WERI-Rb-1 (cell line): Measurements from ENCODE around the gene GUCY1B1.

Experiments used
- DNase-seq: peaks from one replicate; pipeline ENCODE4 v3.0.0-alpha.2; 2020
- H3K27ac ChIP-seq: fragments of 250-450 bp; sonication (Bioruptor Pico); 2 replicates; pipeline ENCODE4 v1.5.1; 2020; ENCODE audit warnings: mild to moderate bottlenecking, moderate library complexity
- H3K27me3 ChIP-seq: fragments of 250-450 bp; sonication (Bioruptor Pico); 2 replicates; pipeline ENCODE4 v1.5.1; 2021; ENCODE audit warnings: mild to moderate bottlenecking, low read depth, moderate library complexity; ENCODE audit not compliant: insufficient read depth, severe bottlenecking
- H3K36me3 ChIP-seq: fragments of 250-450 bp; sonication (Bioruptor Pico); 2 replicates; pipeline ENCODE4 v1.5.1; 2020; ENCODE audit warnings: mild to moderate bottlenecking, moderate library complexity
- H3K4me3 ChIP-seq: 2 replicates; pipeline ENCODE4 v1.5.1; 2011; ENCODE audit warnings: low read depth, mild to moderate bottlenecking, control low read depth, low read length
- H3K9me3 ChIP-seq: fragments of 250-450 bp; sonication (Bioruptor Pico); 2 replicates; pipeline ENCODE4 v1.5.1; 2021; ENCODE audit warnings: mild to moderate bottlenecking, moderate library complexity; ENCODE audit not compliant: severe bottlenecking
- CTCF ChIP-seq: IDR thresholded peaks from 2 replicates; pipeline ENCODE4 v1.5.1; 2011; ENCODE audit warnings: low read depth, mild to moderate bottlenecking, control low read depth, inconsistent platforms, low read length

The GUCY1B1 gene

GRCh38 chr4:155819066-155819465, 60.2 kb downstream of the GUCY1B1 start:
- Histone ChIP-seq H3K27me3 (no peaks in the 10 kb centered on the region), H3K4me3 (no peak overlapping the region), H3K27ac (no peak overlapping the region), H3K36me3 (no peaks in the 10 kb centered on the region), H3K9me3 (no peaks in the 10 kb centered on the region)
- no peak for TF ChIP-seq CTCF
- no peak for DNase-seq

DNA sequence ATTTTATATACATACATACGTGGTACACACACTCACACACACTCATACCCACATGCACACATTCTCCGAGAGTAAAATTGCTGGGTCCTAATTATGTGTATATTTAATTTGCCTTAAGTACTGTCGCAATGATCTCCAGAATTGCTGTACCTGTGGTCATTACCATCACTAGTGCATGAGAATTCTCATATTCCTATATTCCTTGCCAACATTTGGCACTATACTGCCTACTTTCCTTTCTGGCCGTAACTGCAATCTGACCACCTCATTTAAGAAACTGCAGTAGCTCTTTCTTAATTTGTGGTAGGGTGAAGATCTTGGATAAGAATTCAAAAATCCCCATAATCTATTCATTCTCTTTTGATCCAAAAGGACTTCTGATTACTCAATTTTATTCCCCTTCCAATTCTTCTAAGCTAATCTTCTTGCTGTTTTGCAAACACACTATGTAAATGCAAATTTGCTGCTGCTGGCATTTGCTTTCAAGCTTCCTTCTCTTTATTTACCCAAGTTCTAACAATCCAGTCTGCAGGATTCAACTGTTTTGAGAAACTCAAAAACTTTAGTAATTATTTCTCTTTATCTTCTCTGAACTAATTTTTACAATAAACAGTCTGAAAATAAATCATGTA, 62.2 kb downstream of the GUCY1B1 start:
- no peaks in the 10 kb centered on the region for H3K9me3 ChIP-seq

GRCh38 chr4:155822572-155822971, 63.8 kb downstream of the GUCY1B1 start:
- H3K27me3 ChIP-seq: no peaks in the 10 kb centered on the region
- H3K9me3 ChIP-seq: no peaks in the 10 kb centered on the region
- H3K36me3 ChIP-seq: no peaks in the 10 kb centered on the region
- no peak overlapping the region for H3K27ac ChIP-seq
- no peak for TF ChIP-seq CTCF
- no peak overlapping the region for H3K4me3 ChIP-seq
- no peak for DNase-seq

More for the DNA sequence above, 62.2 kb downstream of the GUCY1B1 start:
- H3K36me3 ChIP-seq: no peaks in the 10 kb centered on the region
- H3K4me3 ChIP-seq: no peak overlapping the region
- no peak overlapping the region for H3K27ac ChIP-seq
- no peaks in the 10 kb centered on the region for H3K27me3 ChIP-seq
- no peak for TF ChIP-seq CTCF
- no peak for DNase-seq

GRCh38 chr4:155828628-155829027, 69.8 kb downstream of the GUCY1B1 start:
- DNase-seq: no peak
- no peak for TF ChIP-seq CTCF
- H3K27me3 ChIP-seq: no peaks in the 10 kb centered on the region
- H3K4me3 ChIP-seq: no peak overlapping the region
- H3K9me3 ChIP-seq: no peaks in the 10 kb centered on the region
- no peak overlapping the region for H3K27ac ChIP-seq
- no peaks in the 10 kb centered on the region for H3K36me3 ChIP-seq

GRCh38 chr4:155832664-155833063, 73.8 kb downstream of the GUCY1B1 start:
- no peaks in the 10 kb centered on the region for H3K36me3 ChIP-seq
- DNase-seq: no peak
- H3K4me3 ChIP-seq: no peak overlapping the region
- TF ChIP-seq CTCF: no peak
- H3K9me3 ChIP-seq: no peaks in the 10 kb centered on the region
- no peaks in the 10 kb centered on the region for H3K27me3 ChIP-seq
- no peak overlapping the region for H3K27ac ChIP-seq

- no peak for TF ChIP-seq CTCF
- Histone ChIP-seq H3K27me3 (no peaks in the 10 kb centered on the region), H3K9me3 (no peaks in the 10 kb centered on the region), H3K36me3 (no peaks in the 10 kb centered on the region), H3K4me3 (no peak overlapping the region), H3K27ac (no peak overlapping the region)
- no peak for DNase-seq
Observed at GRCh38 chr4:155837203-155837796, 78.5 kb downstream of the GUCY1B1 start.
